Mesenchymal stem cell (in vitro differentiated cells and primary cell): ENCODE measurements around the gene OSBPL3.
A peak's percentile ranks its signal among the peaks of the same experiment; 100 is the strongest.

Source experiments
- DNase-seq: peaks from one replicate; pipeline ENCODE4 v3.0.0-alpha.2; 2013
- H2AFZ ChIP-seq: one replicate; pipeline ENCODE4 v1.6.1; 2013; ENCODE audit warnings: low read depth, mild to moderate bottlenecking, control low read depth, inconsistent platforms, low read length, moderate library complexity
- H2AK5ac ChIP-seq: 2 replicates; pipeline ENCODE4 v1.6.1; 2013; ENCODE audit warnings: low read length, moderate library complexity, mild to moderate bottlenecking, inconsistent platforms; ENCODE audit not compliant: severe bottlenecking
- H2BK120ac ChIP-seq: one replicate; pipeline ENCODE4 v1.6.1; 2013; ENCODE audit warnings: low read depth, mild to moderate bottlenecking, inconsistent platforms, low read length, moderate library complexity
- H2BK12ac ChIP-seq, 2 experiments: one replicate each; pipeline ENCODE4 v1.6.1; 2013; ENCODE audit warnings: inconsistent platforms in 2 of 2, low read length in 2 of 2, mild to moderate bottlenecking in 2 of 2, moderate library complexity in 2 of 2, control low read depth in 1 of 2
- H2BK15ac ChIP-seq: one replicate; pipeline ENCODE4 v1.6.1; 2013; ENCODE audit warnings: mild to moderate bottlenecking, low read depth, inconsistent platforms; ENCODE audit not compliant: poor library complexity, severe bottlenecking
- H2BK5ac ChIP-seq: 2 replicates; pipeline ENCODE4 v1.6.1; 2013; ENCODE audit warnings: low read depth, mild to moderate bottlenecking, low read length, control low read depth, inconsistent platforms; ENCODE audit not compliant: poor library complexity, severe bottlenecking
- H3K14ac ChIP-seq, 2 experiments: one replicate each; pipeline ENCODE4 v1.6.1; 2013; ENCODE audit warnings: inconsistent platforms in 2 of 2, low read length in 2 of 2, control low read depth in 1 of 2, mild to moderate bottlenecking in 1 of 2, moderate library complexity in 1 of 2
- H3K18ac ChIP-seq, 2 experiments: one replicate each; pipeline ENCODE4 v1.6.1; 2013; ENCODE audit warnings: inconsistent platforms in 2 of 2, low read length in 2 of 2, control low read depth in 1 of 2, low read depth in 1 of 2, mild to moderate bottlenecking in 1 of 2
- H3K23ac ChIP-seq, 2 experiments: one replicate each; pipeline ENCODE4 v1.6.1; 2013; ENCODE audit warnings: inconsistent platforms in 2 of 2, low read length in 2 of 2, mild to moderate bottlenecking in 2 of 2, moderate library complexity in 2 of 2, control low read depth in 1 of 2
- H3K27ac ChIP-seq: 2 replicates; pipeline ENCODE4 v1.5.1; 2013; ENCODE audit warnings: mild to moderate bottlenecking, moderate library complexity, low read length, control low read depth, inconsistent platforms; ENCODE audit not compliant: poor library complexity, severe bottlenecking
- H3K27me3 ChIP-seq, 2 experiments: 2 replicates each; pipeline versions ENCODE4 v1.6.1 to v1.7.0; 2013; ENCODE audit warnings: low read length in 2 of 2, mild to moderate bottlenecking in 2 of 2, moderate library complexity in 2 of 2, control low read depth in 1 of 2, inconsistent platforms in 1 of 2; ENCODE audit not compliant: control insufficient read depth in 1 of 2, insufficient read depth in 1 of 2
- H3K36me3 ChIP-seq, 2 experiments: 2 replicates each; pipeline versions ENCODE4 v1.6.1 to v1.7.0; 2013; ENCODE audit warnings: low read length in 2 of 2, control low read depth in 1 of 2, inconsistent platforms in 1 of 2, low read depth in 1 of 2, mild to moderate bottlenecking in 1 of 2; ENCODE audit not compliant: insufficient read depth in 2 of 2, control insufficient read depth in 1 of 2
- H3K4ac ChIP-seq, 2 experiments: one replicate each; pipeline ENCODE4 v1.6.1; 2013; ENCODE audit warnings: inconsistent platforms in 2 of 2, low read length in 2 of 2, mild to moderate bottlenecking in 2 of 2, moderate library complexity in 2 of 2, control low read depth in 1 of 2, low read depth in 1 of 2
- H3K4me1 ChIP-seq: 2 replicates; pipeline ENCODE4 v1.6.1; 2013; ENCODE audit warnings: low read depth, low read length, control low read depth; ENCODE audit not compliant: control insufficient read depth, insufficient read depth
- H3K4me2 ChIP-seq: 2 replicates; pipeline ENCODE4 v1.6.1; 2013; ENCODE audit warnings: low read length, mild to moderate bottlenecking, inconsistent platforms; ENCODE audit not compliant: poor library complexity, severe bottlenecking
- H3K4me3 ChIP-seq, 2 experiments: 2 replicates each; pipeline versions ENCODE4 v1.5.1 to v1.7.0; 2013; ENCODE audit warnings: low read length in 2 of 2, mild to moderate bottlenecking in 2 of 2, control low read depth in 1 of 2, low read depth in 1 of 2; ENCODE audit not compliant: insufficient read depth in 1 of 2
- H3K79me1 ChIP-seq: replicated peaks from 2 replicates; pipeline ENCODE4 v1.6.1; 2013; ENCODE audit warnings: mild to moderate bottlenecking, control low read depth, low read length, inconsistent platforms; ENCODE audit not compliant: poor library complexity, severe bottlenecking
- H3K9ac ChIP-seq: 2 replicates; pipeline ENCODE4 v1.7.0; 2013; ENCODE audit warnings: mild to moderate bottlenecking, low read length, moderate library complexity
- H3K9me3 ChIP-seq: 2 replicates; pipeline ENCODE4 v1.7.0; 2013; ENCODE audit warnings: mild to moderate bottlenecking, low read length; ENCODE audit not compliant: control insufficient read depth
- H4K8ac ChIP-seq: one replicate; pipeline ENCODE4 v1.6.1; 2013; ENCODE audit warnings: inconsistent platforms, mild to moderate bottlenecking, low read length, moderate library complexity
- H4K91ac ChIP-seq: one replicate; pipeline ENCODE4 v1.6.1; 2013; ENCODE audit warnings: mild to moderate bottlenecking, low read length, inconsistent platforms
- WGBS: methylation state at CpG from one replicate; pipeline ENCODE4 v1.1.7; 2013; ENCODE audit warnings: mixed read lengths; 5-methylcytosine and 5-hydroxymethylcytosine counted together

Gene OSBPL3

GRCh38 chr7:24812305-24812945, 167.6 kb downstream of the OSBPL3 start:
- H2AK5ac ChIP-seq: no peak overlapping the region
- H3K18ac ChIP-seq: no peak overlapping the region
- DNase-seq: peak; percentile 50
- no peak overlapping the region for H2AFZ ChIP-seq
- 58% methylated on average over 4 of the region's 4 CpGs for WGBS
- H3K4ac ChIP-seq: no peak overlapping the region
- H2BK5ac ChIP-seq: no peak overlapping the region
- no peak overlapping the region for H3K4me3 ChIP-seq
- H3K27me3 ChIP-seq: no peaks in the 10 kb centered on the region
- no peak overlapping the region for H3K23ac ChIP-seq
- H2BK120ac ChIP-seq: no peak overlapping the region
- no peaks in the 10 kb centered on the region for H3K79me1 ChIP-seq
- H3K27ac ChIP-seq: no peak overlapping the region
- H2BK15ac ChIP-seq: no peak overlapping the region
- H2BK12ac ChIP-seq: no peak overlapping the region
- no peak overlapping the region for H3K4me2 ChIP-seq
- H3K14ac ChIP-seq: no peak overlapping the region
- no peaks in the 10 kb centered on the region for H3K9me3 ChIP-seq
- peak overlapping the region; percentile 34 for H3K9ac ChIP-seq
- peaks cover 40 to 94% of the 10 kb centered on the region in 2 experiments for H3K36me3 ChIP-seq
- H4K8ac ChIP-seq: no peak overlapping the region
- no peaks in the 10 kb centered on the region for H3K4me1 ChIP-seq
- H4K91ac ChIP-seq: no peak overlapping the region

GRCh38 chr7:24808518-24808917, 171.5 kb downstream of the OSBPL3 start:
- no peaks in the 10 kb centered on the region for H3K27me3 ChIP-seq
- H3K36me3 ChIP-seq: peaks cover 25 to 91% of the 10 kb centered on the region in 2 experiments
- no peaks in the 10 kb centered on the region for H3K4me1 ChIP-seq
- H2AFZ ChIP-seq: no peak overlapping the region
- no peak overlapping the region for H3K4ac ChIP-seq
- no peak overlapping the region for H4K91ac ChIP-seq
- no peak overlapping the region for H3K27ac ChIP-seq
- H3K9ac ChIP-seq: no peak overlapping the region
- no peak for DNase-seq
- no peak overlapping the region for H3K14ac ChIP-seq
- H3K4me3 ChIP-seq: no peak overlapping the region
- H2BK5ac ChIP-seq: no peak overlapping the region
- no peak overlapping the region for H2BK15ac ChIP-seq
- H4K8ac ChIP-seq: no peak overlapping the region
- H3K4me2 ChIP-seq: no peak overlapping the region
- no peak overlapping the region for H2BK120ac ChIP-seq
- no peaks in the 10 kb centered on the region for H3K9me3 ChIP-seq
- H2AK5ac ChIP-seq: no peak overlapping the region
- 95% methylated on average over 6 of the region's 6 CpGs for WGBS
- H3K79me1 ChIP-seq: no peaks in the 10 kb centered on the region
- H3K18ac ChIP-seq: no peak overlapping the region
- no peak overlapping the region for H3K23ac ChIP-seq
- no peak overlapping the region for H2BK12ac ChIP-seq

GRCh38 chr7:24802300-24802699, 177.7 kb downstream of the OSBPL3 start:
- Histone ChIP-seq H3K4ac (no peak overlapping the region), H2AFZ (no peak overlapping the region), H3K9ac (no peak overlapping the region), H3K79me1 (no peaks in the 10 kb centered on the region), H3K9me3 (no peaks in the 10 kb centered on the region), H2AK5ac (no peak overlapping the region), H3K36me3 (peaks cover 12 to 85% of the 10 kb centered on the region in 2 experiments), H4K8ac (no peak overlapping the region), H3K4me1 (no peaks in the 10 kb centered on the region), H3K23ac (no peak overlapping the region), H3K14ac (no peak overlapping the region), H2BK12ac (no peak overlapping the region), H3K4me3 (no peak overlapping the region), H3K27ac (no peak overlapping the region), H2BK120ac (no peak overlapping the region), H3K27me3 (no peaks in the 10 kb centered on the region), H2BK15ac (no peak overlapping the region), H3K18ac (no peak overlapping the region), H2BK5ac (no peak overlapping the region), H4K91ac (peak overlapping the region; percentile 39), H3K4me2 (no peak overlapping the region)
- WGBS: 97% methylated on average over 4 of the region's 5 CpGs
- no peak for DNase-seq

- WGBS: 100% methylated on average over 2 of the region's 2 CpGs
- Histone ChIP-seq H3K9me3 (no peaks in the 10 kb centered on the region), H2BK5ac (no peak overlapping the region), H3K4ac (no peak overlapping the region), H3K27me3 (no peaks in the 10 kb centered on the region), H3K27ac (no peak overlapping the region), H3K79me1 (no peaks in the 10 kb centered on the region), H3K23ac (no peak overlapping the region), H2AFZ (no peak overlapping the region), H3K14ac (no peak overlapping the region), H2AK5ac (no peak overlapping the region), H3K4me3 (no peak overlapping the region), H3K36me3 (peaks cover 12 to 87% of the 10 kb centered on the region in 2 experiments), H3K4me2 (no peak overlapping the region), H2BK12ac (no peak overlapping the region), H4K91ac (no peak overlapping the region), H3K18ac (no peak overlapping the region), H3K9ac (no peak overlapping the region), H2BK120ac (no peak overlapping the region), H3K4me1 (no peaks in the 10 kb centered on the region), H4K8ac (no peak overlapping the region), H2BK15ac (no peak overlapping the region)
- no peak for DNase-seq
These were observed 178.1 kb downstream of the OSBPL3 start for GRCh38 chr7:24801883-24802282.
